Measurements from ENCODE around the gene NR1D1. TPM values are rescaled to one million over a fixed set of nuclear protein-coding genes. Genes with fewer than 3 reads are reported as not detected.

Gene NR1D1
- total and polyA plus RNA-seq, 2 of the 8 experiments (the other 6 are each of a cell fraction or from before 2014, with no cell fraction given): 1.5 to 4.6 TPM

DNA sequence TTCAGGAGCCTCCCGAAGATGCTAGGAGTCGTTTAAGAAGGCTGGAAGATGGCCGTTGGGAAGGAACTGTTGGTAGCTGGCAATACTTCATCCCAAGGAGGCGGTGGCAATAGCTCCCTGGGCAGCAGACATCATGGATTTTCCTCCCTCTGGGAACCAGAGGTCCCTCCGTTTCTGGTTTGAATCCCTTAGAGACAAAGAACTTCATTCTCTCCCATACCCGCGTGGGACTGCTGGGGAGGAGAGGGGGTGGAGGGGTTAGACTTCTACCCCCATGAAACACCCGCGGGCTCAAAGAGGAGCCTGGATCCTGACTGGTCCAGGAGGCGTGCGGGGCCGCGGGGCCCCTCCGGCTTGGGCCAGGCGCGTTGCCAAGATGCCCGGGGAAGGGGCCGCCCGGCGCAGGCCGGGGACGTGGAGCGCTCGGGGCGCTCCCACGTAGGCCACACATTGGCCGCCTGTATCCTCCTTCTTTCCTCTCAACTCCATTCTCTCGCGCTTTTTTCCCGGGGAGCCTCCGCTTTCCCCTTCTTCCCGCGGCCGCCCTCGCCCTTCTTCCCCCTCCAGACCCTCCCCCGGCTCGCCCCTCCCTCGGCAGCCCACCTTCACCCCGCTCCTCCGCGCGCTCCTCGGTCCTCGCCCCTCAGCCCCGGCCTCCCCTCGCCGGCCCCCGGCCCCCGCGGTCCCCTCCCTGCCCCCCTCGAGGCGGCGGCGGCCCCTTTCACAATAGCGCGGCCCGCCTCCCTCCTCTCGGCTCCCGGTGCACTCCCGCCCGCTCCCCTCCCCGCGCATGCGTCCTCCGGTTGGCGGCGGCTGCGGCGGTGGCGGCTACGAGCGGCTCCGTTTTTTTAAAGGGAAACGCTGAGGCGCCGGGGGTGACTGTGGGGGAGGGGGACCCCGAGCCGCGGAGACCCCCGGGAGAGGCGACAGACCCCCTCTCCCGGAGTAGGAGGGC is 21.1 kb upstream of the NR1D1 start, which contains the start of gene MSL1 (continued):
- TF ChIP-seq CTBP2 (IDR thresholded peaks at IDR 0.05; ENCODE audit: borderline replicate concordance, insufficient read depth, insufficient read length, low read length): no peak
- no peak for TF ChIP-seq RXRA (IDR thresholded peaks at IDR 0.05; ENCODE audit: insufficient read depth, low read depth, low read length)
- TF ChIP-seq ASH2L (IDR thresholded peaks at IDR 0.05; ENCODE audit: low read length): peak; percentile 64
- no peak for TF ChIP-seq SP4 (IDR thresholded peaks at IDR 0.05; ENCODE audit: low read length)
- no peak for TF ChIP-seq TEAD4 (IDR thresholded peaks at IDR 0.05; ENCODE audit: low read depth, low read length)
- TF ChIP-seq BRCA1 (IDR thresholded peaks at IDR 0.05; ENCODE audit: low read depth, low read length): no peak
- TF ChIP-seq SAP30 (IDR thresholded peaks at IDR 0.05; ENCODE audit: insufficient read depth, insufficient replicate concordance, low read length): no peak
- no peak for TF ChIP-seq CBX5 (IDR thresholded peaks at IDR 0.05; ENCODE audit: low read depth, low read length)
- TF ChIP-seq, protein P1, sequence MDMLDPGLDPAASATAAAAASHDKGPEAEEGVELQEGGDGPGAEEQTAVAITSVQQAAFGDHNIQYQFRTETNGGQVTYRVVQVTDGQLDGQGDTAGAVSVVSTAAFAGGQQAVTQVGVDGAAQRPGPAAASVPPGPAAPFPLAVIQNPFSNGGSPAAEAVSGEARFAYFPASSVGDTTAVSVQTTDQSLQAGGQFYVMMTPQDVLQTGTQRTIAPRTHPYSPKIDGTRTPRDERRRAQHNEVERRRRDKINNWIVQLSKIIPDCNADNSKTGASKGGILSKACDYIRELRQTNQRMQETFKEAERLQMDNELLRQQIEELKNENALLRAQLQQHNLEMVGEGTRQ (IDR thresholded peaks at IDR 0.05; ENCODE audit: low read length): no peak
- TF ChIP-seq, protein P2, sequence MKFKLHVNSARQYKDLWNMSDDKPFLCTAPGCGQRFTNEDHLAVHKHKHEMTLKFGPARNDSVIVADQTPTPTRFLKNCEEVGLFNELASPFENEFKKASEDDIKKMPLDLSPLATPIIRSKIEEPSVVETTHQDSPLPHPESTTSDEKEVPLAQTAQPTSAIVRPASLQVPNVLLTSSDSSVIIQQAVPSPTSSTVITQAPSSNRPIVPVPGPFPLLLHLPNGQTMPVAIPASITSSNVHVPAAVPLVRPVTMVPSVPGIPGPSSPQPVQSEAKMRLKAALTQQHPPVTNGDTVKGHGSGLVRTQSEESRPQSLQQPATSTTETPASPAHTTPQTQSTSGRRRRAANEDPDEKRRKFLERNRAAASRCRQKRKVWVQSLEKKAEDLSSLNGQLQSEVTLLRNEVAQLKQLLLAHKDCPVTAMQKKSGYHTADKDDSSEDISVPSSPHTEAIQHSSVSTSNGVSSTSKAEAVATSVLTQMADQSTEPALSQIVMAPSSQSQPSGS (IDR thresholded peaks at IDR 0.05; ENCODE audit: low read length): no peak
- TF ChIP-seq JUND (IDR thresholded peaks at IDR 0.05; ENCODE audit: low read length): no peak
- TF ChIP-seq HDAC6 (IDR thresholded peaks at IDR 0.05; ENCODE audit: low read depth, low read length): no peak
- peak; percentile 14; the same call in 1 of the 2 replicates for TF ChIP-seq POLR2AphosphoS5 (IDR thresholded peaks at IDR 0.05; ENCODE audit: low read depth, low read length)
- TF ChIP-seq, protein P3, sequence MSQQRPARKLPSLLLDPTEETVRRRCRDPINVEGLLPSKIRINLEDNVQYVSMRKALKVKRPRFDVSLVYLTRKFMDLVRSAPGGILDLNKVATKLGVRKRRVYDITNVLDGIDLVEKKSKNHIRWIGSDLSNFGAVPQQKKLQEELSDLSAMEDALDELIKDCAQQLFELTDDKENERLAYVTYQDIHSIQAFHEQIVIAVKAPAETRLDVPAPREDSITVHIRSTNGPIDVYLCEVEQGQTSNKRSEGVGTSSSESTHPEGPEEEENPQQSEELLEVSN (IDR thresholded peaks at IDR 0.05): no peak
- no peak for TF ChIP-seq ZNF274 (IDR thresholded peaks at IDR 0.05; ENCODE audit: borderline replicate concordance, extremely low read depth, low read length)
- no peak for TF ChIP-seq MAFK (IDR thresholded peaks at IDR 0.05; ENCODE audit: low read depth, low read length)
- TF ChIP-seq GABPA (IDR thresholded peaks at IDR 0.05; ENCODE audit: borderline replicate concordance, insufficient read depth, low read length): no peak
- no peak for TF ChIP-seq SP2 (IDR thresholded peaks at IDR 0.05; ENCODE audit: low read length)
- 0 out of 3 replicates have a peak, but pooled peaks of 1 of the 2 experiments have one; percentile 8 for TF ChIP-seq EP300 (IDR thresholded peaks at IDR 0.05; ENCODE audit: borderline replicate concordance in 1 of 2, low read depth in 2 of 2, low read length in 2 of 2)

Measured in H1 (cell line).